ENCODE results near the gene RAB43.
"Not testable (repeated sequence)": the region's sequence is repeated elsewhere in the genome, so short reads cannot be mapped to it uniquely, and the experiment has no call there.

The RAB43 gene

DNA sequence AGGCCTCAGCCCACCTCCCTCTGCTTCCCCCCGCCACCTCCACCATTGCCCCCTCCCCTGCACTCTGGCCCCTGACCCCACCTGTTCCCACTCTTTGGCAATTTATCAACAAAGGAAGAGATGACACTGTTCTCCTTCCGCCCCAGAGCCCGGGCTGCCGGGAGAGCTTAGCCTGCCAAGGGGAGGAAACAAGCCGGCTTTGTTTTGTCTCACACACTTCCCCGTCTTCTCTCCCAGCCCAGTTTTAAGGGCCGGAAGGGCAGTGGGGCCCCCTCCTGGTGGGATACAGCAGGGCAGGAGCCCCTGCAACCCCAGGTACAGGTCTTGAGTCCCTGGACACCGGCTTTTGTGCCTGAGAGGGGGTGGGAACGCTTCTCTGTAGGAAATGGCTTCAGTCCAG, 33.7 kb downstream of the RAB43 start:
- not testable (repeated sequence) for DNase-seq (ENCODE audit: low read depth)

DNA sequence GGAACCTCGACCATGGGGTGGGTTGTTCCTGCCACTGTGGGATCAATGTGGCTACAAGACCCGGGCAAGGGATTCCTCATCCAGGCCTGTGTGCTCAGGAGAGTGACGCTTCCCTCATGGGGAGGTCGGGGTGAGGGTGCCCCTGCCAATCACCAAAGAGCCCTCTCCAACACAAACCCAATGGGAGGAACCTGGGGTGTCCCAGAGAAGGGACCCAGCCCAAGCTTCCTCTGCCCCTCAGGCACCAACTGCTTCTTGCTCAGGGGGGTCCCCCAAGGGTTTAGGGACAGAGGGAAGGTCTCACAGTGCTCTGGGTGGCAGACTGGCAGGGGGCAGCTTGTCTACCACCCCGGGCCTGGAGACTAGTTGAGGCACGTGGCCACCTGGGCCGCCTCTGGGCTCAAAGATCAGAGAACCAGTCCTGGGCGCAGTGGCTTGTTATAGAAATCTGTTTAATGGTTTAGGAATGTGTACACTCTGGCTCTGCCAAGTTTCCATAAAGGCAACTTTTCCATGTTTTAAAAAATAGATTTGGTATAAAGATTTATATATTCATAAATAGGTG, 34.4 kb downstream of the RAB43 start:
- no peak for DNase-seq (ENCODE audit: low read depth)

DNA sequence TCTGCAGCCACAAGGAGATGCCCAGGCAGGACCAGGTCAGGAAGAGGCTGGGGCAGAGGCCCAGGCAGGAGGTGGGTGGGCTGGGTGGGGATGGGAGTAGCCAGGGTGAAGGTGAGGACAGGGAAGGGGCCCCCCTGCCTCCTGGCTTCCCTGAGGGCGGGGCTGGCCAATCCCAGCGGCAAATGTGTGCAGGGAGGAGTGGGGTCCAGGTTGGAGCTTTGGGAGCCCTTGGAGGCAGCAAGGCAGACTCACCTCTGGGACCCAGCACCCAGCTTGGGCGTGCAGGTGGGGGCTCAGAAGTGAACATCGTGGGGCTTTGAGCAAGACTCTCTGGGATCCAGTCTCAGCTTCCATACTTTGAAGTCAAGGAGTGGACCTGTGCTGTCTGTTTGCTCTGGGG, 35.8 kb downstream of the RAB43 start:
- no peak for DNase-seq (ENCODE audit: low read depth)

DNA sequence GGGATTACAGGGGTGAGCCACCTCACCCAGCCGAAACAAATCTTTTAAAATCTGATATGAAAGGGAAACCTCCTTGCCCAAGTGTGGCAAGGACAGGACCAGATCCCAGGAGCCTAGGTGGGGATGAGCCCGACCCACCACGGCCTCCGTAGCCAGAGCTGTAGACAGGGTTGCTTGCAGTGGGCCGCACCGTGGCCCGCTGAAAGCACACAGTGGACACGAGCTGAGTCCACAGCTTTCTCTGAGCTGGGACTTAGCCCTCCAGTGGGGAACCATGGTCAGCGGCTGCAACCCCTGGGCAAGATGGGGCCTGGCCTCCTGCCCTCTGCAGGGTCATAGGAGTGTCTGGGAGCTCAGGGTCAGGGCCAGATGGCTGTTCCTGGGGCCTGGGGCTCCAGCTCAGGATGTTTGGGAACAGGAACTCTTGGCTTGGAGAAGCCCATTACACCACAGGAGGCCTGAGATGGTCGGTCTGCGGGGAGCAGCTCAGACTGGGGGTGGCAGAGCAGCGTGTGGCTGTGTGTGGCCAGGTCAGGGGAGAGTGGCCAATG, 36.4 kb downstream of the RAB43 start:
- no peak for DNase-seq (ENCODE audit: low read depth)

DNA sequence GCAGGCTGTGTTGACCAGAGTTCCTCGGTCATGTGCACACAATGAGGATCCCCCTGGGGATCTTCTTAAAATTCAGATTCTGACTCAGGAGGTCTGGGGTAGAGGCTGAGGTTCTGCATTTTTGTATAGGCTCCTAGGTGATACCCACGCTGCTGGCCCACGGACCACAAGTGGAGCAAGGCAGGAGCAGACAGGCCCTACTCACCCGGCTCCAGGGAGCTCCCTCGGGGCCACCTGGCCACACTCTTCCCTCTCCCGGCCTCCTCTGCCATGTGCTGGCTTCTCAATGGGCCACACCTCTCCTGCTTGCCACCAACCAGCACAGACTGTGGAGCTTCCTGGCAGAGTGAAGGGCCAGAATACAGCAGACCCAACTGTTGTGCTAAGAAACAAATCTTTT, 37.1 kb downstream of the RAB43 start:
- DNase-seq (ENCODE audit: low read depth): no peak

DNA sequence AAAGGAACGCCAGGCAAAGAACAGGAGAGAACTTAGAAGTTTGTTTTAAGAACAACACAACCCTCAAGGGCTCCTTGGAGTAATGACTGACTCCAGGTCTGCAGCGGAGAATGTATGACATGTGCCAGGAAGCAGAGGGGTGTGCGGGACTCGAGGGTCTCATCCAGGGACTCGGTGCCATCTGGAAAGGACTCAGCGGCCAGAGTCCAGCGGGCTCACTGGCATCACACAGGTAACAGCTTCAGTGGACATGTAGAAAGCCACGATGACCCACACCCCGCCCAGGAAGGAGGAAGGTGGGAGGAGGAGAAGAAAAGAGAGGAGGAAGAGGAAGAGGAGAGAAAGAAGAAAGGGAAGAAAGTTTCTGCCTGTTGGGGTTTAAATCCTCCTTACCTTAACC, 39.6 kb downstream of the RAB43 start:
- no peak for DNase-seq (ENCODE audit: low read depth)

DNA sequence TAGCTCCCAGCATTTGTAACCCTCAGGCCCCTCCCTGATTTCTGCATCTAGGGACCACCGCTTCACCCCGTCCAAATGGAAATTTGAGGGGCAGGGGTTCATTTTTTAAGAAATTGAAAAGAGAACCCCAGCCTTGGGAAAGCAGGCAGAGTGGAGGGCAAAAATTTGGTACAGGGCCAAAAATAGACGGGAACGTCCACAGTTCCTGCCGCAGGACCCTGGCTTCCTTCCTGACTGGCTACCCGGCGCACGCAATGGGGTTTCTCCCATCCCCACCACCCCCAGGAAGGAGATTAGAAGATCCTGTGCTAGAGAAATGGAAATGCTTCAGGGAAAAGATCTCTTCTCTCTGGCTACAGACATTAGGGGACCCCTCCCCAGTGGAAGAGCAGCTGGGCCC, 40.1 kb downstream of the RAB43 start:
- DNase-seq (ENCODE audit: low read depth): no peak

DNA sequence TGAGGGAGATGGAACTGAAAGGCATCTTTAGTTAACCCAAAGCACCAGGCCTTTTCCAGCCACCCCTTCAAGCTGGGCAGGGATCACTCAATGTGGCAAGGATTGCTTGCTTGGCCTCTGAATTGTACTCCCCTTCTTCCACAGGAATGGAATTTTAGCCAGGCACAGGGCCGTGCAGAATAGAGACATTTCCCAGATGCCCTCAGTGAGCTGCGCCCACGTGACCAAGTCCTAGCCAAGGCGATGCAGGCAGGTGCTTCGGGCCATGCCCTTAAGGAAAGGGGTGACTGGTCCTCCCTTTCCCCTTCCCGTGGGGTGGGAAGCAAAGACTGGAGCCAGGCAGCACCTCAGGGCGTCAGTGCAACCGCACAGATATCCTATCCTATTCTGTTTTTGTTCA, 43.1 kb downstream of the RAB43 start:
- DNase-seq (ENCODE audit: low read depth): no peak

DNA sequence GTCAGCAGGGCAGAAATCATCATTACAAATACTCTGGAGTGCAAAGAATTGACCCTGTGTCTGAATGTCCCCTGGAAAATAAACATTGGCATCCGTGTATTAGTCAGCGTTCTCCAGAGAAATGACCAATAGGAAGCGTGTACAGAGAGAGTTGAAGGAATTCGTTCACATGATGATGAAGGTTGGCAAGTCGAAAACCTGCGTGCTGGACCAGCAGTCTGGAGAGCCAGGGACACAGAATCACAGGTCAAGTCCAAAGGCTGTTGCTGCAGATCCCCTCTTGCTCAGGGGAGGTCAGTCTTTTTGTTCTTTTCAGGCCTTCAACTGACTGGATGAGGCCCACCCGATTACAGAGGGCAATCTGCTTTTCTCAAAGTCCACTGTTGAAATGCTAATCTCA, 44.4 kb downstream of the RAB43 start:
- DNase-seq (ENCODE audit: low read depth): no peak

DNA sequence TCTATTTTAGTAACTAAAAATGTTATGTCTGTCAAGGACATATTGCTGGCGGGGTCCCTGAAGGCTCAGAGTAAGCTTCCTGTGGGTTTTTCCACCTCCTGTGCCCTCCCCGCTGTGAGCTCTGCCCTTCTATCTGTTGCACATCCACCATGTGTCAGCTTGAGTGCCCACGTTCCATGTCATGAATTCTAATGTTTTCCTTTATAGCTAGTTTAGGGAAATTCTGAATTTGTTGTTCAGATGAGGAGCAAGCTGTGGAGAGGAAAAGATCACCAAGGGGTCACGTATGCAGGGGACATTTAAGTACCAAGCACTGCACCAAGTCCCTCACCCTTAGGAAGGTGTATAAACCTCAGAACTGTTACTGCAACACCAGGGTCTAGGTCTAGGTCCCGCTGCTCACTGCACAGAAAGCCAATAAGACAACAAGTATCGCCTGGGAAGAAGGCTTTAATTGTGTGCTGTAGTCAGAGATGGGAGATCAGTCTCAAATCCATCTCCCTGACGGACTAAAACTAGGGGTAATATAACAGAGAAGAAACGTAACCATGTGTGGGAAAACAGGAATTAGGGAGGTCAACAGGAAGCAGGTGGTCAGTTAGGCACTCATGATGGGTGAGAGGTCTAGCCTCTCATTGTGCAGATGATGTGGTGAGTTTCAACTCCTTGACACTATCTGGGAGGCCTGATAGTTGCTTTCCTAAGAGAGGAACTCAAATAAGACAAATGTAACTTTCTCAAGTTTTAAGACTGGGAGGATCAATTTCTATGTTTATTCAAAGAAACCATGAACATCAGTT, 51.3 kb downstream of the RAB43 start:
- DNase-seq (ENCODE audit: low read depth): no peak

DNA sequence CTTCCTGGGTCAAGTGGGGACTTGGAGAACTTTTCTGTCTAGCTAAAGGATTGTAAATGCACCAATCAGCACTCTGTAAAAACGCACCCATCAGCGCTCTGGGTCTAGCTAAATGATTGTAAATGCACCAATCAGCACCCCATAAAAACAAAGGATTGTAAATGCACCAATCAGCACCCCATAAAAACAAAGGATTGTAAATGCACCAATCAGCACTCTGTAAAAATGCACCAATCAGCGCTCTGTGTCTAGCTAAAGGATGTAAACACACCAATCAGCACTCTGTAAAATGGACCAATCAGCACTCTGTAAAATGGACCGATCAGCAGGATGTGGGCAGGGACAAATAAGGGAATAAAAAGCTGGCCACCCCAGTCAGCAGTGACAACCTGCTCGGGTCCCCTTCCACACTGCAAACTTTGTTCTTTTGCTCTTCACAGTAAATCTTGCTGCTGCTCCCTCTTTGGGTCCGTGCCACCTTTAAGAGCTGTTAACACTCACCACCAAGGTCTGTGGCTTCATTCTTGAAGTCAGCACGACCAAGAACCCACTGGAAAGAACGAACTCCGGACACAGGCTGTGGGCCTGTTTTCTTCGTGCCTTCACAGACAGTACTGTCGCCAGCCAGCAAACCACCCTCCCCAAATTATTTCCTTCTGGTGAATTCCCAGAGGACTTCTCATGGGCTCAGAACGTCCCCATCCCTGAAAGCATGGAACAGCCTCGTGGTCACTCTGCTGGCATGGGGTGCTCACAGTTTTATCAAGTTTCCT, 52.1 kb downstream of the RAB43 start:
- not testable (repeated sequence) for DNase-seq (ENCODE audit: low read depth)

DNA sequence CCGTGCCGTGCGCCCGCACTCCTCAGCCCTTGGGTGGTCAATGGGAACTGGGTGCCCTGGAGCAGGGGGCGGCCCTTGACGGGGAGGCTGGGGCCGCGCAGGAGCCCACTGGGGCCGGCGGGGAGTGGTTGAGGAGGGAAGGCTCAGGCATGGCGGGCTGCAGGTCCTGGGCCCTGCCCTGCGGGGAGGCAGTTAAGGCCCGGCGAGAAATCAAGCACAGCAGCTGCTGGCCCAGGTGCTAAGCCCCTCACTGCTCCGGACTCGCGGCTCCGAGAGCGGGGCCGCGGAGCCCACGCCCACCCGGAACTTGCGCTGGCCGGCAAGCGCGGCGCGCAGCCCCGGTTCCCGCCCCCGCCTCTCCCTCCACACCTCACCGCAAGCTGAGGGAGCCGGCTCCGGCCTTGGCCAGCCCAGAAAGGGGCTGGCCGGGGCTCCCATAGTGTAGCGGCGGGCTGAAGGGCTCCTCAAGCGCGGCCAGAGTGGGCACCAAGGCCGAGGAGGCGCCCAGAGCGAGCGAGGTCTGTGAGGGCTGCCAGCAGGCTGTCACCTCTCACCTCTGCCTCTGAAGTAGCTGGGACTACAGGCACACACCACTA, 53.2 kb downstream of the RAB43 start:
- no peak for DNase-seq (ENCODE audit: low read depth)

DNA sequence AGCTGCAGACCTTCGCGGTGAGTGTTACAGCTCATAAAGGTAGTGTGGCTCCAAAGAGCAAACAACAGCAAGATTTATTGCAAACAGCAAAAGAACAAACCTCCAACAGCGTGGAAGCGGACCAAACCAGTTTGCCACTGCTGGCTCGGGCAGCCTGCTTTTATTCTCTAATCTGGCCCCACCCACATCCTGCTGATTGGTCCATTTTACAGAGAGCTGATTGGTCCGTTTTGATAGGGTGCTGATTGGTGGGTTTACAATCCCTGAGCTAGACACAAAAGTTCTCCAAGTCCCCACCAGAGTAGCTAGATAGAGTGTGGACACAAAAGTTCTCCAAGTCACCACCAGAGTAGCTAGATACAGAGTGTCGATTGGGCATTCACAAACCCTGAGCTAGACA, 53.9 kb downstream of the RAB43 start:
- not testable (repeated sequence) for DNase-seq (ENCODE audit: low read depth)

DNA sequence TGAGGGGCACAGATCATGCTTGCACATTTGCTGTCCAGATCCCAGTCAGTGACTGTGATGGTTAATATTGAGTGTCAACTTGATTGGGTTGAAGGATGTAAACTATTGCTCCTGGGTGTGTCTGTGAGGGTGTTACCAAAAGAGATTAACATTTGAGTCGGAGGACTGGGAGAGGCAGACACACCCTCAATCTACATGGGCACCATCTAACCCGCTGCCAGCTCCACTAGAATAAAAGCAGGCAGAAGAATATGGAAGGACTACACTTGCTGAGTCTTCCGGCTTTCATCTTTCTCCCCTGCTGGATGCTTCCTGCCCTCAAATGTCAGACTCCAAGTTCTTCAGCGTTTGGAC, 55.9 kb downstream of the RAB43 start:
- no peak for DNase-seq (ENCODE audit: low read depth)

DNA sequence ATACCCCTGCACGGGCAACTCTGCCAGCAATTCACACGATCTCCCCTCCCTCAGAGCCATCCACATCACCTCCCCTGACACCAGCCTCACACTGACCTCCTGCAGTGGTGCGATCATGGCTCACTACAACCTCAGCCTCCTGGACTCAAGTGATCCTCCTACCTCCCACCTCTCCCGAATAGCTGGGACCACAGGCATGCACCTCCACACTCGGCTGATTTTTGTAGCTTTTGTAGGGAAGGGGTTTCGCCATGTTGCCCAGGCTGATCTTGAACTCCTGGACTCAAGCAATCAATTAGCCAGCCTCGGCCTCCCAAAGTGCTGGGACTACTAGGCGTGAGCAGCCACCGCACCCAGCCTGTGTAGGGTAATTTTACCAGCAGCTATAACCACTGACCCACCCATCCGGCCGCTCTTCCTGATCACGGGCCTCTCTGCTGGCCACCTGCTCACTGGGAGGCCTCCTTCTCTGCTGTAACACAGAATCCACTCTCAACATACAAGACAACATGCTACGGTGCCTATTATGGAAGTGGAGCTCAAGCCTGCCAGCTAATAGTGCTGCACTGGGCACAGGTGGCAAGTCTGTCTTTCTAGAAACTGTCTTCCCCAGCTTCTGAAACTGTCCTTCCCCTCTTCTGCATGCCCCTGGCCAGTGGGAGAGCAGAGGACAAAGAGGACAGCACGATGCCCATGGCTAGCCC, 56.4 kb downstream of the RAB43 start:
- no peak for DNase-seq (ENCODE audit: low read depth)

DNA sequence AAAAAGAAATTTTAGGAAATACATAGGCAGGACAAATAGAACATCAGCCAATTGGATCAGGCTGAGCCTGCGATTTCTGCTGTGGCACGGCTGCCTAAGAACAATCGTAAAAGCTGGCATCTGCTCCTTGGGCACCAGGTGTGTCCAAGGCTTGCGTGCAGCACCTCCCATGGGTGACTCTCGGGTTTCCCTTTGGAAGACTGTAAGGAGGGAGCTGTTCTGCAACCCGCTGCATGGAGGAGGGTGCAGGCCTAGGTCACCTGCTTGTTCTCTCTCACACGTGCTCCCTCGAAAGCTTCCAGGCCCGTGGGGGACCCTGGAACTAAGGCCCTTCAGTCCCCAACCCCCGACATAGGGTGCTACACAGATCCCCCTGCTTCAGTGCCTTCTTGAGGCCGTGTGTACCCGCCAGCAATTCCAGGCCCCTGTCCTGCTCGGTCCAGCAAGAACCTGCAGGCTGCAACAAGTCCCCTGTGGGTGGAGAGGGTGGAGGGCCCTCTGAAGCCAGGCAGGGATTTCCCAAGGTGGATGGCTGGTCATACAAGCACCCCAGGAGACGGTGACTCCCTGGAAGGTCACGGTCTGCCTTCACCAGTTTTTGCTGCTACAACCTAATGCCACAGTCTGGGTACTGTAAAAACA, 57.6 kb downstream of the RAB43 start:
- DNase-seq (ENCODE audit: low read depth): no peak

DNA sequence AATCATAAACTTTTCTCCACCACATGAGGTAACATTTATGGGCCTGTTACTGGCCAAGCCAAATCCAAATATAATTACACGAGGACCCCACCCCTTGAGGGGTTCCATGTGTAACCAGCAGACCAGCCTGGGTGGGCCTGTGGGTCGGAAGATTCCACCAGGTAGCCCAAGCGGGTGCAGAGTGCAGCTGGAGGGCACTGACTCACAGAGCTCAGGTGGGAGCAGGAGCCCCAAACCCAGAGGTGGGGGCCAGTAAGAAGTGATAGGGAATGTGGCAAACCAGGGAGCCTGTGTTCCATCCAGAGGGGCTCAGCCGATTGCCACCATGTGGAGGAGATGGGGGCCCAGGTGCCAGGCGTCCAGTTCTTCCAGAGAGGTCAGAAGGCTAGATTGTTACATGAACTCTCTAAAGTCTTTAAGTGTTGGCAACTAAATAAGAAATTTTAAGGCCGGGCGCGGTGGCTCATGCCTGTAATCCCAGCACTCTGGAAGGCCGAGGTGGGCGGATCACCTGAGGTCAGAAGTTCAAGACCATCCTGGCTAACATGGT, 58.4 kb downstream of the RAB43 start:
- no peak for DNase-seq (ENCODE audit: low read depth)

DNA sequence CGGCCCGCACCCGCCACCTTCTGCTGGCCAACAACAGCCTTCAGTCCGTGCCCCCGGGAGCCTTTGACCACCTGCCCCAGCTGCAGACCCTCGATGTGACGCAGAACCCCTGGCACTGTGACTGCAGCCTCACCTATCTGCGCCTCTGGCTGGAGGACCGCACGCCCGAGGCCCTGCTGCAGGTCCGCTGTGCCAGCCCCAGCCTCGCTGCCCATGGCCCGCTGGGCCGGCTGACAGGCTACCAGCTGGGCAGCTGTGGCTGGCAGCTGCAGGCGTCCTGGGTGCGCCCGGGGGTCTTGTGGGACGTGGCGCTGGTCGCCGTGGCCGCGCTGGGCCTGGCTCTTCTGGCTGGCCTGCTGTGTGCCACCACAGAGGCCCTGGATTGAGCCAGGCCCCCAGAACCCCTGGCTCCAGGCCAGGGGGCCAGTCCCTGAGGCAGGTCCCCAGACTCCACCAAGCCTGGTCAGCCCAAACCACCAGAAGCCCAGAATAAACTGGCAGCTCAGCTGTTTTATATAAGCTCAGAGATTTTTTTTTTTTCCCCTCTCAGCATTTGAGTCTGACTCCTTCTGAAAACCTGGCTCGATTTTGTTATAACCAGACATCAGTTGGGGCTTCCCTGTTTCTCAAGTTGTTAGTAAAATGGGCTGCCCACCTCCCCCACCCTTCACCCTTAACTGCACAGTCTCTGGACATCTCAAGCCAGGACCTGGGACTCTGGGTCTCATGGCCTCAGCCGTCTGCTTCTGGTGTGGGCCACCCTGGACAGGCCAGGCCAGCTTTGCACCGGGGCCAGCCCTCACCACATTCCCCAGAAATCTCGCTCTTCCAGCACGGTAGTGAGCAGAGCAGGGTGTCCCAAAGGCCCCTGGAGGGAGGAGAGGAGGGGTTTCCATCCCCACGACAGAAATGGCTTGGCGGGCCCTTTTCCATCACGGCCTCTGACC, 59.4 kb downstream of the RAB43 start:
- DNase-seq (ENCODE audit: low read depth): no peak

DNA sequence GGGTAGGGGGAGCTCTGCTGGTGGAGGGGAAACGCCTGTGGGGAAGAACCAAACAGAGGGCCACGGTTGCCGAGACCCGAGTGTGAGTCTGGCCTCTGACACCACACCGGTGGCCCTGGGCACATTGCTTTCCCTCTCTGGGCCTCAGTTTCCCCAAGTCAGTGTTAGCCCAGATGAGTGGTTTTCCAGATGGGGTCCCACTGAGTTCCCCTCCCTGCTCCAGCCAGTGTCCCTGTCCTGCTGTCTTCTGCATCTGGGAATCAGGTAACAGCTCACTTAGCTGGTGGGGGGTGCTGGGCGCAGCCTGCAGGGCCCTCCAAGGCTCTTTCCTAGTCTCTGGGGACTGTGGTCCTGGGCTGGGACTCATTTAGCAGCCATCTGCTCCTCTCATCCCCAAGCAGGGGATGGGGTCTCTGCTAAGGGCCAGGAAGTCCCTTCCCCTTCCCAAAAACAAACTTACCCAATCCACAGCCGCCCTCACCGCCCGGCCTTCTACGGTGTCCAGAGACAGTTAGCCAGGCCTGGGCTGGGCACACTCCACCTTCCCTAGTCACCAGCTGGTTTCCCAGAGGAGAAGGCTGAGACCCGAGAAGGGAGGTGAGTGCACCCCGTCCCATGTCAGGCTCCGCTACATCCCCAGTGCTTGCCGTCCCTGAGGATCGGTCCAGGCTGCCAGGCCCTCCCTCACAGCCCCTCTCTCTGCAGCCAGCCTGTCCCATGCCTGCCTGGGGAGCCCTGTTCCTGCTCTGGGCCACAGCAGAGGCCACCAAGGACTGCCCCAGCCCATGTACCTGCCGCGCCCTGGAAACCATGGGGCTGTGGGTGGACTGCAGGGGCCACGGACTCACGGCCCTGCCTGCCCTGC, 60.3 kb downstream of the RAB43 start:
- DNase-seq (ENCODE audit: low read depth): no peak

Data from activated gamma-delta T cell treated with anti-CD3 and anti-CD28 coated beads, Interleukin-2, amount 50 U/mL, for 16 hours (primary cell).